Naive B cell (primary cell): ENCODE results near the gene SP7. TPM values are rescaled to one million over a fixed set of nuclear protein-coding genes. Genes with fewer than 3 reads are reported as not detected.
A peak's percentile ranks its signal among the peaks of the same experiment; 100 is the strongest.
"Not testable (repeated sequence)": the region's sequence is repeated elsewhere in the genome, so short reads cannot be mapped to it uniquely, and the experiment has no call there.

ENCODE experiments used
- ATAC-seq, 2 donors: fragments of 150-1000 bp; cut with Tn5 transposase; 2 replicates each; pipeline ENCODE4 v1.10.0; 2021; ENCODE audit warnings: low read depth in 2 of 2, mild to moderate bottlenecking in 2 of 2, moderate library complexity in 2 of 2
- DNase-seq: peaks from one replicate; pipeline ENCODE4 v3.0.0; 2022
- H3K27ac Mint-ChIP-seq, 6 donors: one replicate each; pipeline ENCODE4 v1.8.0; 2020 to 2022; ENCODE audit warnings: mild to moderate bottlenecking in 6 of 6, mixed read lengths in 6 of 6, moderate library complexity in 5 of 6, inconsistent platforms in 2 of 6
- H3K27me3 Mint-ChIP-seq, 3 donors: one replicate each; pipeline ENCODE4 v1.8.0; 2021 to 2022; ENCODE audit warnings: mixed read lengths in 3 of 3, mild to moderate bottlenecking in 1 of 3
- H3K36me3 Mint-ChIP-seq, 2 donors: one replicate each; pipeline ENCODE4 v1.8.0; 2020 to 2022; ENCODE audit warnings: mixed read lengths in 2 of 2, inconsistent platforms in 1 of 2, mild to moderate bottlenecking in 1 of 2
- H3K4me1 Mint-ChIP-seq, 3 donors: one replicate each; pipeline ENCODE4 v1.8.0; 2020 to 2022; ENCODE audit warnings: mixed read lengths in 3 of 3, inconsistent platforms in 1 of 3, mild to moderate bottlenecking in 1 of 3, moderate library complexity in 1 of 3
- H3K4me3 Mint-ChIP-seq, 8 donors: one replicate each; pipeline ENCODE4 v1.8.0; 2020 to 2022; ENCODE audit warnings: mild to moderate bottlenecking in 8 of 8, mixed read lengths in 8 of 8, moderate library complexity in 8 of 8, inconsistent platforms in 2 of 8
- H3K9me3 Mint-ChIP-seq, 7 donors: one replicate each; pipeline ENCODE4 v1.8.0; 2020 to 2022; ENCODE audit warnings: mixed read lengths in 7 of 7, mild to moderate bottlenecking in 5 of 7, inconsistent platforms in 2 of 7, moderate library complexity in 1 of 7
- polyA plus RNA-seq, 6 donors: library from polyadenylated mRNA; unstranded; fragments of 300-500 nt; fragmentation: Illumina TruSeq; gene quantifications; one replicate each; pipeline ENCODE4 v1.2.3, GENCODE V29; 2021; ENCODE audit warnings: low read depth in 6 of 6

SP7 gene
- polyA plus RNA-seq, result under 1 TPM in 3 of 6 donors, not detected in 3; 0.17 to 0.33 (median 0.27) TPM

DNA sequence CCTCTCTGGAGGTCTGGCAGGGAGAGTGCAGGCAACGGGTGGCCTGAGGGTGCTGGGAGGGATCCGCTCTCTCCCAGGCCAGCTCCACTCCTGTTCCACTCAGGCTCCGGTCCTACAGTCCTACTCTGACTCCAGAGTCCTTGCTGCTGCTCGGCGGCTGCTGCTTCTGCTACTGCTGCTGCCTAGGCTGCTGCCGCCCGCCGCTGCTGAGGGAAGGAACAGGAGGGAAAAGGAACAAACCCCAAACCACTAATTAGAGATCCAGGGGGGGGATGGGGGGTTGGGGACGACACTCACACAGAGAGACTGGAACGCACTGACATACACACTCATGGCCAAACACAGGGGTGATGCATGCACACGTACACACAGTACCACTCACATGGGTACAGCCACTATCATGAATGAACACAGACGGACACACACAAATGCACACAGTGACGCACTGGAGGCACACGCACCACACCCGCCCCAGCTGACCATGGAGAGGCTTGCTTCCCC is at the start of gene SP7:
Gene SP7 (minus strand): TSS at position 174 of the 501 bp plus-strand sequence. CDS start 708 bp downstream, outside the sequence.
- peaks cover 38 to 79% (median 78%) of the 10 kb centered on the region in 3 donors for H3K27me3 Mint-ChIP-seq
- peak; percentile 95 to 96 for ATAC-seq
- no peaks in the 10 kb centered on the region for H3K9me3 Mint-ChIP-seq
- peak; percentile 53 for DNase-seq
- peaks cover 12 to 20% (median 17%) of the 10 kb centered on the region in 3 donors for H3K4me1 Mint-ChIP-seq
- H3K4me3 Mint-ChIP-seq, result peak within 1 kb of the TSS in 2 of 8 donors; percentile 21 to 47
- H3K27ac Mint-ChIP-seq, result peak within 1 kb of the TSS; percentile 53 to 97 (median 82)
- H3K36me3 Mint-ChIP-seq, result peaks cover 5 to 8% of the 10 kb centered on the region in 2 donors

DNA sequence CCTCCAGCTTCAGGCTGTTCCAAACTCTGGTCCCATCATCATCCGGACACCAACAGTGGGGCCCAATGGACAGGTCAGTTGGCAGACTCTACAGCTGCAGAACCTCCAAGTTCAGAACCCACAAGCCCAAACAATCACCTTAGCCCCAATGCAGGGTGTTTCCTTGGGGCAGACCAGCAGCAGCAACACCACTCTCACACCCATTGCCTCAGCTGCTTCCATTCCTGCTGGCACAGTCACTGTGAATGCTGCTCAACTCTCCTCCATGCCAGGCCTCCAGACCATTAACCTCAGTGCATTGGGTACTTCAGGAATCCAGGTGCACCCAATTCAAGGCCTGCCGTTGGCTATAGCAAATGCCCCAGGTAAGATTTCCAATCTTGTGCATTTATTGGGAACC is 47.1 kb upstream of the SP7 start:
- no peaks in the 10 kb centered on the region for H3K27me3 Mint-ChIP-seq
- no peaks in the 10 kb centered on the region for H3K9me3 Mint-ChIP-seq
- H3K36me3 Mint-ChIP-seq, result peaks cover 12 to 22% of the 10 kb centered on the region in 2 donors
- peaks cover 36 to 69% (median 49%) of the 10 kb centered on the region in 3 donors for H3K4me1 Mint-ChIP-seq
- ATAC-seq (no peak), DNase-seq (no peak)
- peak overlapping the region in 5 of 8 donors; percentile 52 to 94 (median 62) for H3K4me3 Mint-ChIP-seq
- peak overlapping the region in 4 of 6 donors; percentile 33 to 79 (median 64) for H3K27ac Mint-ChIP-seq

DNA sequence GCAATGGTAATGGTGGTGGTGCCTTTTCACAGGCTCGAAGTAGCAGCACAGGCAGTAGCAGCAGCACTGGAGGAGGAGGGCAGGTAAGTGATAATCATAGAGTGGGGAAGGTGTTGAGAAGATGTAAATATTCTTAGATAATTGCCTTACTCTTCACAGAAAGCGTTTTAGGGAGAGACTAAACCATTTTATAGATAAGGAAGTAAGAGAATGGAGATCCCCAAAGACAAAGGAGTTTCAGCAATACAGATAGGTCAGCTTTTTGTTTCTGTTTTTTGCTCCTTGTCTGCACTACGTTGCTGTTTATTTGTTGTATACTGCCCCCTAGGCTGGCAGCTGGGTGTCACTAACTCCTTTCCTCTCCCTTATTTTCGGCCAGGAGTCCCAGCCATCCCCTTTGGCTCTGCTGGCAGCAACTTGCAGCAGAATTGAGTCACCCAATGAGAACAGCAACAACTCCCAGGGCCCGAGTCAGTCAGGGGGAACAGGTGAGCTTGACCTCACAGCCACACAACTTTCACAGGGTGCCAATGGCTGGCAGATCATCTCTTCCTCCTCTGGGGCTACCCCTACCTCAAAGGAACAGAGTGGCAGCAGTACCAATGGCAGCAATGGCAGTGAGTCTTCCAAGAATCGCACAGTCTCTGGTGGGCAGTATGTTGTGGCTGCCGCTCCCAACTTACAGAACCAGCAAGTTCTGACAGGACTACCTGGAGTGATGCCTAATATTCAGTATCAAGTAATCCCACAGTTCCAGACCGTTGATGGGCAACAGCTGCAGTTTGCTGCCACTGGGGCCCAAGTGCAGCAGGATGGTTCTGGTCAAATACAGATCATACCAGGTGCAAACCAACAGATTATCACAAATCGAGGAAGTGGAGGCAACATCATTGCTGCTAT is 45.8 kb upstream of the SP7 start:
- Mint-ChIP-seq H3K27ac (peak overlapping the region in 4 of 6 donors; percentile 21 to 94 (median 70)), H3K36me3 (peaks cover 12 to 18% of the 10 kb centered on the region in 2 donors), H3K27me3 (no peaks in the 10 kb centered on the region), H3K4me1 (peaks cover 34 to 57% (median 37%) of the 10 kb centered on the region in 3 donors), H3K9me3 (no peaks in the 10 kb centered on the region), H3K4me3 (peak overlapping the region in 7 of 8 donors; percentile 78 to 94 (median 91))
- no peak for ATAC-seq
- DNase-seq, result peak; percentile 36

DNA sequence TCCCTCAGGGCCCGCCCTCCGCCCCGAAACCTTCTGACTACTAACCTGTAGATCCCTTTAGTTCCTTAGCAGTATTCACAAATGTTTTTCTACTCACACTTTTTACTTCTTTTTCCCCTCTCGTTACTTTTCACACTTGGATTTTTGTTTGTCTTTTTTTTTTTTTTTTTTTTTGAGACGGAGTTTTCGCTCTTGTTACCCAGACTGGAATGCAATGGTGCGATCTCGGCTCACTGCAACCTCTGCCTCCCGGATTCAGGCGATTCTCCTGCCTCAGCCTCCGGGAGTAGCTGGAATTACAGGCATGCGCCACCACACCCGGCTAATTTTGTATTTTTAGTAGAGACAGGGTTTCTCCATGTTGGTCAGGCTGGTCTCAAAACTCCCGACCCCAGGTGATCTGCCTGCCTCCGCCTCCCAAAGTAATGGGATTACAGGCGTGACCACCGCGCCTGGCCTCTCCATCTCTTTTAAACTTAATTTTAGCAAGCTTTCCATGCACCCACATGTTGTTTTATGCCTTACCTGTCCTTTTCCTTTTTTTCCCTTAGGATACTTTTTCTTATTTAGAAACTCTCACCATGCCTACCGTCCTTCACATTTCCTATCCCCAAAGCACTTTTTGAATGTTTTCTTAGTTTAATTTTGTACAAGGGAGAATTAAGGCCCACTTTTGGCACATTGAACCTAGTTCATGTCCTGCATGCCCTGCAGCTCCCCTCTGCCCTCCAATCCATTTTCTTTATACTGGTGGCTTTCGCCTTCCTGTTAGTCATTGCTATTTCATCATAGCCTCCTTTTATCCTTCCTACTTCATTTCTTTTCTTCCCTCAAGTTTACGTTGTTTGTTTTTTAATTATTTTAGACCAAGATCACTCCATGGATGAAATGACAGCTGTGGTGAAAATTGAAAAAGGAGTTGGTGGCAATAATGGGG is 44.9 kb upstream of the SP7 start:
- Mint-ChIP-seq H3K36me3 (peaks cover 12 to 18% of the 10 kb centered on the region in 2 donors), H3K9me3 (no peaks in the 10 kb centered on the region), H3K4me3 (peak overlapping the region in 7 of 8 donors; percentile 78 to 94 (median 91)), H3K27me3 (no peaks in the 10 kb centered on the region), H3K27ac (peak overlapping the region in 5 of 6 donors; percentile 77 to 99 (median 91)), H3K4me1 (peaks cover 31 to 48% (median 31%) of the 10 kb centered on the region in 3 donors)
- ATAC-seq, result no peak
- DNase-seq, result no peak

DNA sequence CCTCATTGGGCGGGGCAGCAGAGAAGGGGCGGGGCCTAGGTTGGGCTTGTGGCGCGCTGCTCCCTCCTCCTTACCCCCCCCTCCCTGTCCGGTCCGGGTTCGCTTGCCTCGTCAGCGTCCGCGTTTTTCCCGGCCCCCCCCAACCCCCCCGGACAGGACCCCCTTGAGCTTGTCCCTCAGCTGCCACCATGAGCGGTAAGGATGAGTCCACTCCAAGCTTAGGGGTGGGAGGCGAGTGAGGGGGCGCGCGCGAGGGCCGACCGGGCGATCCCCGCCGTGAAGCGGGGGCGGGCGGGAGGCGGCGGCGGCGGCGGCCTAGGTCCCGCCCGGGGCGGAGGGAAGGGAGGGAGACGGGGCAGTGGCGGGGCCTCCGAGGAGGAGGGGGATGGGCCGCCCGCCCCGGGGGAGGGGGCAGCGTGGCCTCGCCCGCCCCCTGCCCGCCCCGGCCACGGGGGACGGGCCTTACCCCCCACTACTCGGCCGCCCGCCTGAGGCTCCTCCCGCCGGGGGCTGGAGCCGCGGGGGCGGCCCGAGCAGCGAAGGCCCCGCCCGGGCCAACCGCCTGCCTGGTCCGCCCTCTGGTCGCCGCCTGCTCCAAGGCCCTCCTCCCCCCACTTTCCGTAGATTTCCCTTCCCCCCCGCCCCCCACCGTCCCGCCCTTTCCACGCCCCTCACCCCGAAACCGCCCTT is 44.1 kb upstream of the SP7 start, which contains the start of gene SP1:
Gene SP1 (plus strand): TSS at position 73 of the 690 bp plus-strand sequence. CDS start 116 bp downstream, at position 189.
- peaks cover 12 to 18% of the 10 kb centered on the region in 2 donors for H3K36me3 Mint-ChIP-seq
- ATAC-seq (peak; percentile 43 to 50), DNase-seq (peak; percentile 87)
- peak within 1 kb of the TSS in 5 of 6 donors; percentile 73 to 99 (median 84) for H3K27ac Mint-ChIP-seq
- H3K4me3 Mint-ChIP-seq, result peak within 1 kb of the TSS in 7 of 8 donors; percentile 78 to 94 (median 91)
- H3K9me3 Mint-ChIP-seq, result no peaks in the 10 kb centered on the region
- H3K27me3 Mint-ChIP-seq, result no peaks in the 10 kb centered on the region
- H3K4me1 Mint-ChIP-seq, result peaks cover 28 to 44% (median 29%) of the 10 kb centered on the region in 3 donors

DNA sequence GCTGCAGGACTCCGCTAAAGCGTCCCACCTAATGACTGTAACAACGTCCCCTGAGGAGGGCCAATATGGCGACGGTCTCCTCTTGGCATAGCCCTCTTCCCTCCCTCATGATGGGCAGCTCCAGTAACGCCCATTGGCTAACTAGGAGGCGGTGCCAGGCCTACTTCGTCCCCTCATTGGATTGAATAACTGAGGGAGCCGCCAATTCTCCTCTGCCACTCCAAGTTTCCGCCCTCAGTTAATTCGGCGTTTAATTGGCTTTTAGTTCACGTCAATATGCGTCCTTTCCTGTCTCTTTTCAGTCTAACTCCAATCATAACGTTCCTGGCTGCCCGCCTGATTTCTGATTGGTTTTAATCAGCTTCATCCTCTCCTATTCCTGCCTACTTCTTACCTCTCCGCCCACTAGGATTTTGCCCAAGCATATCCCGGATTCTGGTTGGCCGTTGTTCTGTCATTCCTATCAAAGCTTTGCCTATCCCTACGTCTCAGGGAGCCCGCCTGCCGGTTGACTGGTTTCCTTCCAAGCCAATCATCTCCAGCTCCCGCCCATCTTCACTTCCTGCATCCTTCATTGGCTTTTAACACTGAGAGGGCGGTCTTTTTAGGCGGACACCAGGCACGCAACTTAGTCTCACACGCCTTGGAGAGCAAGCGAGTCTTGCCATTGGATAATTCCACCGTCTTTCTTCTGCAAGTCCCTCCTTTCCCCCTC is 43.4 kb upstream of the SP7 start:
- no peaks in the 10 kb centered on the region for H3K27me3 Mint-ChIP-seq

DNA sequence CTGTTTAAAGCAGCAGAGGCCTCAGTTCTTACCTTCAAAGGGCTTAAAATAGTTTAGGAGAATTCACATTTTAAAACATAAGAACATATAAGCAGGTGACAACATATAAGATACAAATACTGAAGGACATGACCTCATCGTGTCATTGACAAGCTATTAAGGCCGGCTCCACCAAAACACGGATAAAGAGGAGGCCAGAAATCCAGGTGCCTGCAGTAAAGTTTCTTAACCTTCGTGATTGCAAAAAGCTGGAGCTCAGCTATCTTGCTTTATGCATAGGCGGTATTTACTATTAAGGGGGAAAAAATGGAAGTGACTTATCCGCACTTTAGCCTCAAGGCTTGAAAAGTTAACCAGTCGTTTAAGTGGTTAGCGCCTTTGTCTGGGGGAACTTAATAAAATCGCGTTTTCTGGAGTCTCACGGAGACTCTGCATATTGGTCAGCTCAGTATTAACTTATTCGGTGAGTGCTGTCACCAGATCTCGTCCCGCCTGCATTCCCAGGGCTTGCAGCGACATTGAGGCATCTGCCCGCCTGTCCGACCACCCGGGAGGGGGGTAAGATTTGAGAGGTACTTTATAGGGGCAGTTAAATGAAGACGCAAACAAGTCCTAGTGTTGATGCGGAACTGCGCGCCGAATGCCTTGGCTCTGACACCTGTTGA is 42.7 kb upstream of the SP7 start:
- ATAC-seq, result no peak
- Mint-ChIP-seq H3K27me3 (no peaks in the 10 kb centered on the region), H3K9me3 (no peaks in the 10 kb centered on the region), H3K27ac (peak overlapping the region in 1 of 6 donors; percentile 22), H3K4me1 (peaks cover 28 to 32% (median 29%) of the 10 kb centered on the region in 3 donors), H3K36me3 (peaks cover 12 to 18% of the 10 kb centered on the region in 2 donors), H3K4me3 (no peak overlapping the region)
- DNase-seq, result no peak

More for the DNA sequence above, 43.4 kb upstream of the SP7 start:
- Mint-ChIP-seq H3K4me1 (peaks cover 28 to 39% (median 29%) of the 10 kb centered on the region in 3 donors), H3K27ac (no peak overlapping the region), H3K36me3 (peaks cover 12 to 18% of the 10 kb centered on the region in 2 donors), H3K9me3 (no peaks in the 10 kb centered on the region), H3K4me3 (no peak overlapping the region)
- DNase-seq, result peak; percentile 99
- peak; percentile 73 to 78 for ATAC-seq

DNA sequence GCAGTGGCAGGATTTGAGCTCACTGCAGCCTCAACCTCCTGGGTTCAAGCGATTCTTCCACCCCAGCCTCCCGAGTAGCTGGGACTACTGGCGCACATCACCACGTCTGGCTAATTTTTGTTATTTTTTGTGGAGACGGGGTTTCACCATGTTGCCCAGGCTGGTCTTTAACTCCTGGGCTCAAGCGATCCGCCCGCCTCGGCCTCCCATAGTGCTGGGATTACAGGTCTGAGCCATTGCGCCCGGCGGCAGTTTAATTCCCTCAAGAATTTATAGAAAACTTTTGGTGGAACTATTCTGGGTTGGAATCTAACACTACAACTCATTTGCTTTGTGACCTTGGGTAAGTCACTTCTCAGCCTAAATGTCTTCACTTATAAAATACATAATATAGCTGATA is 42.1 kb upstream of the SP7 start:
- Mint-ChIP-seq H3K36me3 (peaks cover 12 to 13% of the 10 kb centered on the region in 2 donors), H3K27me3 (no peaks in the 10 kb centered on the region), H3K4me1 (peaks cover 24 to 30% (median 25%) of the 10 kb centered on the region in 3 donors), H3K4me3 (peak overlapping the region in 1 of 8 donors; percentile 39), H3K9me3 (no peaks in the 10 kb centered on the region), H3K27ac (peak overlapping the region in 2 of 6 donors; percentile 22 to 76)
- no peak for DNase-seq
- ATAC-seq, result no peak

DNA sequence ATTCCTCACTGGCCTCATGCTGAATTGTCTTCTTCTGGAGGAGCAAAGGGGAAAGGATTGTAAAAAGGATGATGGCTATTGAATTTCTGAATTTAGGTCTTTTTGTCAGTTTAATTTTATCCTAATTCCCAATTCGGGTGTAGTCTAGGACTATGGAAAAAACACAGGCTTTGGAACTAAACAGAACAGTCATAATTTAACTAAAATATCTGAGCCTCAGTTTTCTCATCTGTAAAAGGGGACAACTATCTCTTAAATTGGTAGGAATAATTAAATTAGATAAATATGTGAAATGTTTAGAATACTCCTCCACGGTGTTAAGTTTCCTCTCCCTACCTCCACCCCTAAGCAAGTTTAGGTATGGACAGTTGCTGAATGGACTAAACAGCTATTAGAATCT is 40.6 kb upstream of the SP7 start:
- H3K36me3 Mint-ChIP-seq, result peaks cover 0 to 7% of the 10 kb centered on the region in 2 donors
- no peak overlapping the region for H3K27ac Mint-ChIP-seq
- H3K4me3 Mint-ChIP-seq, result peak overlapping the region in 1 of 8 donors; percentile 39
- no peak for ATAC-seq
- DNase-seq, result no peak
- H3K27me3 Mint-ChIP-seq, result no peaks in the 10 kb centered on the region
- H3K4me1 Mint-ChIP-seq, result peaks cover 18 to 25% (median 19%) of the 10 kb centered on the region in 3 donors
- no peaks in the 10 kb centered on the region for H3K9me3 Mint-ChIP-seq

DNA sequence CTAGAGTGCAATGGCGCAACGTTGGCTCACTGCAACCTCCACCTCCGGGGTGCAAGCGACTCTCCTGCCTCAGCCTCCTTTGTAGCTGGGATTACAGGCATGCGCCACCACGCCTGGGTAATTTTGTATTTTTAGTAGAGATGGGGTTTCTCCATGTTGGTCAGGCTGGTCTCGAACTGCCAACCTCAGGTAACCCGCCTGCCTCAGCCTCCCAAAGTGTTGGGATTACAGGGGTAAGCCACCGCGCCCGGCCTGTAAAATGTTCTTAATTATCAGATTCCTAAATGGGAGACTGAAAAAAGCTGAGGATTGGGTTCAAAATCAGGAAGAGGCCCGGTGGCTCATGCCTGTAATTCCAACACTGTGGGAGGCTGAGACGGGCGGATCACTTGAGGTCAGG is 38.1 kb upstream of the SP7 start:
- H3K4me3 Mint-ChIP-seq, H3K9me3 Mint-ChIP-seq, H3K36me3 Mint-ChIP-seq, H3K27me3 Mint-ChIP-seq, ATAC-seq, DNase-seq: not testable (repeated sequence)
- Mint-ChIP-seq H3K4me1 (peaks cover 16 to 26% (median 20%) of the 10 kb centered on the region in 3 donors), H3K27ac (peak overlapping the region in 2 of 6 donors; percentile 7 to 47)

DNA sequence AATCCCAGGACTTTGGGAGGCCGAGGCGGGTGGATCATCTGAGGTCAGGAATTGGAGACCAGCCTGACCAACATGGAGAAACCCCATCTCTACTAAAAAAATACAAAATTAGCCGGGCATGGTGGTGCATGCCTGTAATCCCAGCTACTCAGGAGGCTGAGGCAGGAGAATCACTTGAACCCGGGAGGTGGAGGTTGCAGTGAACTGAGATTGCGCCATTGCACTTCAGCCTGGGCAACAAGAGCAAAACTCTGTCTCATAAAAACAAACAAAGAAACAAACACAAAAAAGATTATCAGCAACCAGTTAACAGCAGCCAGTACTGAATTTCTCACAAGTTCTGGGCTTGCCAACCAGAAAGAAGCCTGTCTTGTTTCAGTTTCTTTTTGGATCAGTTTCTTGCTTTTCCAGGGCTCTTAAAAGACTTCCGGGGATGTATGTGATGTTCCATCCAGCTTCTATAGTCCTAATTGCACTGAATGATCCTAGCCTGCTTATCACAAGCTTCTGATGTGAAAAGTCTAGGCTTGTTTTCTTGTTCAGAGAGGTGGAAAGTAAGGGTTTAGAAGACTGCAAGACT is 37.5 kb upstream of the SP7 start:
- Mint-ChIP-seq H3K4me3 (peak overlapping the region in 4 of 8 donors; percentile 19 to 68 (median 36)), H3K4me1 (peaks cover 16 to 26% (median 20%) of the 10 kb centered on the region in 3 donors), H3K27ac (peak overlapping the region in 2 of 6 donors; percentile 21 to 43)
- not testable (repeated sequence) for H3K27me3 Mint-ChIP-seq, ATAC-seq, H3K9me3 Mint-ChIP-seq, DNase-seq, H3K36me3 Mint-ChIP-seq
